GM23338 (cell line): ENCODE data around the gene CALCOCO1.

ENCODE experiments used
- CTCF ChIP-seq, 2 experiments: fragments of 200-600 bp in 1 of 2; sonication (generic) in 1 of 2; conservative IDR thresholded peaks; 2 replicates each; pipeline versions ENCODE4 v1.5.1 to v1.6.1; 2016 to 2017; ENCODE audit warnings: antibody characterized with exemption in 2 of 2, low read depth in 2 of 2, mild to moderate bottlenecking in 2 of 2, moderate library complexity in 1 of 2
- EZH2 ChIP-seq: fragments of 200-600 bp; sonication (generic); IDR thresholded peaks from one replicate; pipeline ENCODE4 v1.8.0; 2017; ENCODE audit warnings: antibody characterized with exemption, mild to moderate bottlenecking, low read depth; ENCODE audit not compliant: unreplicated experiment
- POLR2AphosphoS5 ChIP-seq: IDR thresholded peaks from 2 replicates; pipeline ENCODE4 v1.6.1; 2016; ENCODE audit warnings: antibody characterized with exemption, low read depth

GRCh38 chr12:53744751-53745150, 17.5 kb upstream of the CALCOCO1 start:
- TF ChIP-seq CTCF (conservative IDR thresholded peaks at IDR 0.05; ENCODE audit: low read depth in 2 of 2) (no peak), EZH2 (peak; percentile 18), POLR2AphosphoS5 (no peak)
